DMS 273 treated with DMSO at 0.1 percent for 48 hours (cell line): ENCODE measurements around the gene MCRIP2.
"Not testable (repeated sequence)": the region's sequence is repeated elsewhere in the genome, so short reads cannot be mapped to it uniquely, and the experiment has no call there.

ENCODE experiments used
- DNase-seq: peaks from one replicate; lab custom pipeline; 2025; lab: John Stamatoyannopoulos, UW

The MCRIP2 gene, protein sequence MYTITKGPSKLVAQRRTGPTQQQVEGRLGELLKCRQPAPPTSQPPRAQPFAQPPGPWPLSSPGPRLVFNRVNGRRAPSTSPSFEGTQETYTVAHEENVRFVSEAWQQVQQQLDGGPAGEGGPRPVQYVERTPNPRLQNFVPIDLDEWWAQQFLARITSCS

DNA sequence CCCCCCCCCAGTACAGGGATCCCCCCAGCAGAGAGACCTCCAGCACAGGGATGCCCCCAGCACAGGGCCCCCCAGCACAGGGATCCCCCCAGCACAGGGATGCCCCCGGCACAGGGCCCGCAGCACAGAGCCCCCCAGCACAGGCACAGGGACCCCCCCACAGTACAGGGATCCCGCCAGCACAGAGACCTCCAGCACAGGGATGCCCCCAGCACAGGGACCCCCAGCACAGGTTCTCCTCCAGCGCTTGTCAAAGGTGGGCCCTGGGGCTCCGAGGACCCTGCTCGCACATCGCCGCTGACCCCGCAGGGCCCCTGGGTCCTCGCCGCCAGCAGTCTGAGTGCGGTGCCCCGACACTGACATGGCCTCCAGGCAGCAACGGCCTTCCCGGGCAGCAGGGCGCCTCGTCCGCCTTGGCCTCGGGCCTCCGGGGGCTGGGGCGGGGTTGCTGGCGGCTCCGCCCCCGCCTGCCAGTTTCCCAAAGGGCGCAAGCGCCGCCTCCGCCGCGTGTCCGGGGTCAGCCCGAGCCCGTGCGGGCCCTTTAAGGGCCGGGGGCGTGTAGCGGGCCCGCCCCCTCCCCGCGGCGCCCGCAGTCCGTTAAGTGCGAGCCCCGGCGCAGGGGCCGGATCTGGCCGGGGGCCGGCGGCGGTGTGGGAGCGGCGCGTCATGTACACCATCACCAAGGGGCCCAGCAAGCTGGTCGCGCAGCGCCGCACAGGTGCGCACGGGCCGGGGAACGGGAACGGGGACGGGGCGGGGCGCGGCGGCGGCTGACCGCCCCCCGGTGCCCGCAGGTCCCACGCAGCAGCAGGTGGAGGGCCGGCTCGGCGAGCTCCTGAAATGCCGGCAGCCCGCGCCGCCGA lies at the start of gene MCRIP2:
Gene MCRIP2, plus strand, starts transcription at position 503 of the 863 bp plus-strand sequence. Its CDS starts 164 bp downstream, at position 667.
- peak; percentile 39 for DNase-seq

DNA sequence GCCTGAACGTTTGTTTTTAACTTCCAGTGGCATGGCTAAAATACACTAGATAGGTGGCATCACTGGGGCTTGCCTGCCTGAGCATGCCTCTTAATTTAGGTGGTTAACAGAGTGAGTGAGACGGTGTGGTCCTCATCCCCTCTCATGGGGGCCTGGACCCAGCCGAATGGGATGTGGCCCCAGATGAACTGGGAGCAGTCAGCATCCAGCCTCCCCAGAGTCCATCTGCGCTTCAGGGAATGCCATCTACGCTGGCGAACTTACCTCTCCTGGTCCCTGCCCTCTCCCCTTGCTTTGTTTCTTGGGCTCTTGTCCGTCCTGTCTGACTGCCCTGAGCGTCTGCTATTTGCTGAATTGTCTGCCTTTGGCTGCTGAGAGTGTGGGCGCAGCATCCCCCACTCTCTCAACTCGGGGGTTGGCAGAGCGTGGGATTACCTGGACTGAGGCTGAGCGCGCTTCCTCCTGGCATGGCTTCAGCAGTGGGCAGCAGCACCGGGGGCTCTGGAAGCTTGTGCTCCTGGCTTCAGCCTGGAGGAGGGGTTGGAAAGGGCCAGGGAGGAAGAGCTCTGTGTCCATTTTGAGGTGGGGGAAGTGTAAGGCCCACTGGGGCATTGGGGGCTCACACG lies 49.6 kb upstream of the MCRIP2 start:
- no peak for DNase-seq

DNA sequence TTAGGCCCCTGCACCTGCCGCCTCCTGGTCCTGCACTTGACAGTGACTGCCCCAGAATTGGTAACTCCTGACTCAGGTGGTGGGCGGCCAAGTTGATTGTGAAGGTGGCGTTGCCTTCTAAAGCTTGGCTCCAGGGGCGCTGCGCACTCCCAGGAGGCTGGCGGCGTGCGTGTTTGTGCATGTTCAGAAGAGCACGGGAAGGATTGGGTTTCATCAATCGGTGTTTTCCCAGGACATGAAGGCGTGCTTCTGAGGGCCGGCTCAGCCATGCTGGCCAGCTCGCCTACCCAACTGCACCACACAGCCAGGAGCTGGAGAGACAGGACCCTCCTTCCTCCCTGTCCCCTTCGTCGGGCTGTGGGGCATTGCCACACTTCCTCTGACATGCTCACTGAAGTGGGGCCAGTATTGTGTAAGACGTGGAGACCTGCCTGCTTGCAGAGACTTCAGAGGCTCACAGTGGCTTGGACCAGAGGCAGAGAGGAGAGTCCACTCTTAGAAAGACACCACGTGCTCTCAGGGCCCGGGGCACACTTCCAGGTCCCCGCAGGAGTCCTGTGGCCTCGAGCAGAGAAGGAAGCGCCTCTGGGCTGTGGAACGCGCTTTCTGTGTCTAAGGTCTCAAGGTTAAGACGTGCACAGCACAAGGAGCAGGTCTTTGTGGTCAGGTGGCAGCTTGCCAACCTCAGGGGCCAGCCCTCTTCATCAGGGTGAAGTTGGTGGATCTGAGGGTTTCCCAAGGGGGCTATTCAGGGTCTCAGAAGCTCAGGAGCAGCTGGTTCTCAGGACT lies 48.9 kb upstream of the MCRIP2 start:
- peak; percentile 27 for DNase-seq

DNA sequence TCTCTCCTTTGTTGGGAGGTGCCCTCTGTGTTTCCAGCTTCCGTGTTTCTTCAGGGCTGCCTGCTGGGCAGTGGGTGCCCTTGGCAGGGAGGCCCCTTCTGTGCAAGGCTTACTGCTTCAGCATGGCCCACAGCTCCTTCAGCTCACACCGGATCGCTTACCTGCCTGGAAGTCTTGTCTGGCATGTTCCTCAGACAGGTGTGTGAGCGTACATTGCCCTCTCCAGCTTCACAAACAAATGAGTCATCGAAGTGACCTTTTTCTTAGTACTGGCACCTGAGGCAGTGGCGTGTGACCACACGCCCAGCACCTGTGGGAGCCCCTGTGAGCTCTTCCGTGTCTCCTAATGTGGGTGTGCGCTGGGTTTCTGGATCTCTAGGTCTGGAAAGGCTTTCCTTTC lies 48.2 kb upstream of the MCRIP2 start:
- no peak for DNase-seq

DNA sequence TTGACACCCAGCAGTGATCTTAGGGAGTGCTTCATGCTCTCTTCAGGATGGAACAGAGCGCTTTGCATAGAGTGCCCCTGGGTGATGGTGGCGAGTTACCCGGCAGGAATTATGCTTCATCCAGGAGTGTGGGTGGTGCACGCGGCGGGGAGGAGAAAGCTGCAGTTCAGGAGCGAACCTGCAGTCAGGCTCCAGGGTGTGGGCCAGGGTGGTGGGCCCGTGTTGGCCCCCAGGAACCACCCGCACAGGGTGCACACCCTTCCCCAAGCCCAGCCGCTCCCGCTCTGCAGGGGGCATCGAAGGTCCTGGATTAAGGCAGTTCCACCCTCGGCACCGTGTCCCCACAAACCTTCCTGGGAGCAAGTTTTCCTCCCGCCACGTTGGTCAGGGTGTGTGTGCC lies 47.8 kb upstream of the MCRIP2 start:
- no peak for DNase-seq

DNA sequence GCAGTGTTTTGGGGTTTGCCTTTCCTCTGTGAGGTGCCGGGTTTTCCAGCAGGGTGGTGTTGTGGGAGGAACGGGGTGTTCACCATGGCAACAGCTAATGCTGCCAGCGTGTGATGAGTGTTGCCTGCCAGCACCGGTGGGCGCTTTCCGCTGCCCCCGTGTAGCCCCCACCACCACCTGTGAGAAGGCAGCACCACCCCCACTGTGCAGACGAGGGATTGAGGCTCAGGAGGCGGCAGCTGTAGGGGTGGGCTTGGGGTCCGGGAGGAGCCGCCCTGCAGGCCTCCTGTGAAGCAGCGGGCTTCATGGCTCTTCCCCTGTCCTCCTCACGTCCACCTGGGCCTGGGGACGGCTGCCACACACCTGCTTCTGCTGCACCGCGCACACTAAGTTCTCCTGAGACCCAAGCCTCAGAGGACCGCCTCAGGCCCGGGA lies 46.5 kb upstream of the MCRIP2 start:
- DNase-seq: no peak

DNA sequence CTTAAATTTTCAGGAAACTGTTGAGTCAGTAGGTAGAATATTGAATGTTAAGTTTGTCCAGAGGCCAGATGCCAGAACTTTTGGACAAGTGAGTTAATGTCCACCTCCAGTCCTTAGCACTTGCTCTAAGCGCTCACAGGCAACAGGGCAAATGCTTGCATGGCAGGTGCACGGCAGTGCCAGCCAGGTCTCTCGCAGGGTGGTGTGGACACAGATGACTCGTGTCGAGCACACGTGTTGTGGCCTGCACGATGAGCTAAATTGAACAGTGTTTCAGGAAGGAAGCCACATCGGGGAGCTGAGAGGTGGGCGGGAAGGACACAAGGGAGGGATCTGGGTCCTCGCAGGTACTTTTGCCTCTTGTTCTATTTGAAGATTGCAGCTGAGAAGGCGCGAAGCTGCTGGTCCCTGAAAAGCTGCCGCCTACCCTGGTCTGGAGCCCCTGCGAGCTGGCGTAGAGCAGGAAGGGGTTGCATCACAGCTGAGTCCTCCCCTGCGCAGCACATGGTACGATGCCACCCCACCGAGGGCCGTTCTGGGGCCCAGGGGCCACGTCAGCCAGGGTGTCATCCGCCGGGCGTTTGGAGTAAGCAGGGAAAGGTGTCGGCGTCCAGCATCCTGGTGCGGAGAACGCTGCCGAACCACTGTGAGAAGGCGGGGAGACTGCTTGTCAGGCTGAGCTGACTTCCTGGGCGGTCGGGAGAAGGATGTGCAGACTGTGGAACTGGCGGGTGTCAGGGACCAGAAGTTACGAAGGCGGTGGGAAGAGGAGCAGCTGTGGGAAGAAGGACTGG lies 45.5 kb upstream of the MCRIP2 start:
- no peak for DNase-seq

DNA sequence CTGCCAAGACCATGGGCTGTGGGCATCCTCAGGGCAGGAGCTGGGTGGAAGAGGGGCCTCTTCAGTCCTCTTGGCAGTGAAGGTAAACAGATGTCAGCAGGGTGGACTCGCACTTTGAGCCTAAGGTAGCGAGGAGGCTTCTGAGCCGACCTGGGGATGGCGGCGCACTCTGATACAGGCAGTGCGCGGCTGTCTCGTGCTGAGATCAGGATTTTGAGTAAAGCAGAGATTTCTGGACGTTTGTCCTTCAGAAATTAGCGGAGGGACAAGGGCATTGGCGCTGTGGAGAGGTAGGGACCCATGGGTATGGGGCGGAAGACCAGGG lies 44.9 kb upstream of the MCRIP2 start:
- no peak for DNase-seq

DNA sequence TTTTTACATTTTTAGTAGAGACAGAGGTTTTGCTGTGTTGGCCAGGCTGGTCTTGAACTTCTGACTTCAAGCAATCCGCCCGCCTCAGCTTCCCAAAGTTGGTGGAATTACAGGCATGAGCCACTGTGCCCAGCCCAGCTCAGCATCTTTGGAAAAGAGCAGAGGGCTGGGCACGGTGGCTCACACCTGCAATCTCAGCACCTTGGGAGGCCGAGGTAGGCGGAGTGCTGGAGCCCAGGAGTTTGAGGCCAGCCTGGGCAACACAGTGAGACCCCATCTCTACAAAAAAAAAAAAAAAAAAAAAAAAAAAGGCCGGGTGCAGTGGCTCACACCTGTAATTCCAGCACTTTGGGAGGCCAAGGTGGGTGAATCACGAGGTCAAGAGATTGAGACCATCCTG lies 44.0 kb upstream of the MCRIP2 start:
- DNase-seq: not testable (repeated sequence)

DNA sequence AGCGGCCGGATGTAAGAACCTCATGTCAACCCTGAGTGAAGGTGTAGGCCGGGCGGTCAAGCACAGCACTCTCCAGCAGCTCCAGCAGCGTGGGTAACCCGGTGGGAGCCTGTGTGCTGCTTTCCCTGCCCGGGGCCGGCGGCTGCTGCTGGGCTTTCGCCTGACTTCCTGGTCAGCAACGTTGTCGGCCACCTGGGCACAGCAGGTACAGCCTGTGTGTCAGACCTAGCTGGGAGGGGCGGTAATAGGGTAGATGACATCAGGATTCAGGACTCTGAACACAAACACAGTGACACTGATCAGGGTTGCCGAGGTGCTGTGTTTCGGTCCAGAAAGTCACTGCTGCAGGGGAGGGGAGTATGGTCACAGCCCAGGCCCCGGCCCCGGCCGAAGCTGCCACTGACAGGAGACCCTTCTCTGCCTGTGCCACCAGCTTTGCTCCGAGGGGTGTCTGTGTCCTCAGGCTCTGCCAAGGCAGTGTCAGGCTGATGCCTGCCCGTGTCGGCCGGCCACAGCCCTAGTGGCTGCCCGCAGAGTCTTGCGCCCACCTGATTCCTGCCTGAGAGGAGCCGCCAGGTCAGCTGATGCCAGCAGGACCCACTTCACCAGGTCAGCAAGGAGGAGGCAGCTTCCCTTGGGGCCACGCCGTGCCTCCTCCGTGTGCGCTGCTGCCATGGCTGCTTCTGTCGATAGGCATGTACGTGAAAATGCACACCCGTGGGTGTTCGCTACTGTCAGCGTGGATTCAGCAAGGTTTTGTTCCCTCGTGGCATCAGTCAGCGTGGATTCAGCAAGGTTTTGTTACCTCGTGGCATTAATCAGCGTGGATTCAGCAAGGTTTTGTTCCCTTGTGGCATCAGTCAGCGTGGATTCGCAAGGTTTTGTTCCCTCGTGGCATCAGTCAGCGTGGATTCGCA lies 42.5 kb upstream of the MCRIP2 start:
- no peak for DNase-seq

DNA sequence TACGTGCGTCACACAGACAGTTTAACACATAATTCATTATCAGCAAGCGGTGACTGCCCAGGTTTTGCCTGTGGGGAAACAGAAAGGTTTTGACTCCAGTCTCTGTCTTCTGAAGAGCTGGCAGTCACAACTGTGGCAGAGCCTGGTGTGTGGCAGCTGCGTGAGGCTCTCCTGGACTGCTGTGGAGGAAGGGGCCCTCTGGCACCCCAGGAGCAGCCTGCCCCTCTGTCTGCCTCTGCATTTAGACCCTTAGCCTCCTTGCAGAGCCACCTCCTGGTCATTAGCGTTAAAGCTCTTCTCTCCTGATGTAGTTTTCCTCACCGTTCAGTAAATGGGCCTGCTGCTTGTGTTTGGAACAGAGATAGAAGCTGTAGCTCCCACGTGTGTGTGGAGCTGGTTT lies 40.8 kb upstream of the MCRIP2 start:
- DNase-seq: no peak

DNA sequence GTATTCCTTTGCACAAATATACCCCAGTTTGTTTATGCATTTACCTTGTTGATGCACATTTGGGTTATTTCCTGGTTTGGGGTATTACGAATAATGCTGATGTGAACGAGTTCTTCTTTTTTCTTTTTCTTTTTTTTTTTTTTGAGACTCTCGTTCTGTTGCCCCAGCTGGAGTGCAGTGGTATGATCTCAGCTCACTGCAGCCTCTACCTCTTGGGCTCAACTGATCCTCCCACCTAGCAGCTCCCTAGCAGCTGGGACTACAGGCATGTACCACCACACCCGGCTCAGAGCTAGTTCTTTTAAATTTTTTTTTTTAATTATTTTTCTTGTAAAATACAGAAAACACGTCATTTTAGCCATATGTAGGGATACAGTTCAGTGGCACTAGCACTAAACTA lies 37.7 kb upstream of the MCRIP2 start:
- no peak for DNase-seq

DNA sequence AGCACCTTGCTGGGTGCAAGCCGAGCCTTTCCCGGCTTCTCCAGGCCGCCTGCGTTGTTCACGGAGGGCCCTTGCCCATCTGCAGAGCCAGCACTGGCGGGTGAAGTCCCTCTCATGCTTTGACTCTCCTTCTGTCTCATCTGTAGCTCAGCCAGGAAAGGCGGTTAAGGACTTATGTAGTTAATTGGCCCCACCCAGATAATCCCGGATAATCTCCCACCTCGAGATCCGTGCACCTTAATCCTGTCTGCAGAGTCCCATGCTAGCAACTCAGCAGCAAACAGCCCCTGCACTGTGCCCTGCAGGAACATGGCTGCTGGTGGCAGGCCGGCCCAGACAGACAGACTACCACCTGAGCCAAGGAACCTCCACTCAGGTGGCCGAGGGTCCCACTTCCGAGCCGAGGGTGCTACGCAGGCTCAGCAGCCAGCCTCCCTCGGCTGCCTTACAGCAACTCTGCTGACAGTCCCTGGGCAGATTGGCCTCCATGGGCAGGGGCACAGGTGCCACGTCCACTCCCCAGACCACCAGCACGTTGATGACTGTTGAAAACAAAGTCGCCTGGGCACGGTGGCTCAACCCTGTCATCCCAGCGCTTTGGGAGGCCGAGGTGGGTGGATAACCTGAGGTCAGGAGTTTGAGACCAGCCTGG lies 34.8 kb upstream of the MCRIP2 start:
- DNase-seq: no peak

DNA sequence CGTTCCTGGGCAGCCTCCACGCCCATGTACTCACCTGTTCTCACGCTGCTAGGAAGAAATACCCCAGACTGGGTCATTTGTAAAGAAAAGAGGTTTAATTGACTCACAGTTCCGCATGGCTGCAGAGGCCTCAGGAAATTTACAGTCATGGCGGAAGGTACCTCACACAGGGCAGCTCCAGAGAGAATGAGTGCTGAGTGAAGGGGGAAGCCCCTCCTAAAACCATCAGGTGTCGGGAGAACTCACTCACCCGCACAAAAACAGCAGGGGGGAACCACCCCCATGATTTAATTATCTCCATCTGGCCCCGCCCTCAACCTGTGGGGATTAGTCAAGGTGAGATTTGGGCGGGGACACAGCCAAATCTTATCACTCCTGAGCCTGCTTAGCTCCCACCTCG lies 33.6 kb upstream of the MCRIP2 start:
- no peak for DNase-seq

DNA sequence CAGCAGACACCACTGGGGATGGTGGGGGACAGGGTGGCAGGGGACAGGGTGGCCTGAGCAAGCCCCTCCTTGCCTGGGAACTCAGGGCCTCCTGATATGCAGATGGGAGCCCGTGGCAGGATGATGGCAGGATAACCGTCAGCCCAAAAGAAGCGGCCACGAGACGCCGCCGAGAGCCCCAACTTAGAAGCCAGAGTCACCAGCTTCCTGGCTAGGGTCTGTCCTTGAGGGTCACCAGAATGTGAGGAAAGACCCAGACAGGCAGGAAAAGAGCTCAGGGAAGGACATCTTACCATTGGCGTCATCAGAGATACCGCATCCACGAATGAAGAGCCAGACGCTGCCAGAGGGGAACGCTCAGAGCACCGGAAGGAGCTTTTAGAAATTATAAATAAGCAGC lies 32.3 kb upstream of the MCRIP2 start:
- DNase-seq: no peak

DNA sequence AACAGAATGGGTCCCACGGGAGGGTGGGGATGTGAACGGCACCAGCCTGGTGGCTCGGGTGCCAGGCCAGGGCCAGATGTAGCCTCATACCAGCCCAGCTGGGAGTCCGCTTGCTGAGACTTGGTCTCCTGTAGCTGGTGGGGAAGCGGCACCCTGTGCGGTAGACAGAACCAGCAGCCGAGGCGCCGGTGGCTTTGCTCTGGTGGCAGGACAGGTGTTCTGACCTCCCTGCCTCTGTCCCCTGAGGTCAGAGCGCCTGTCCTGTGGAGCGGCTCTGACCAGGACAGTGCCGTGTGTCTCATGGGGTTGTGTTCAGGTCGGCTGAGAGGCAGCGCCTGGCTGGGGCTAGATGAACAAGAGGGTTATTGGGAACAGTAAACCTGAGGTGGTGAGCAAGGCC lies 31.6 kb upstream of the MCRIP2 start:
- DNase-seq: no peak

DNA sequence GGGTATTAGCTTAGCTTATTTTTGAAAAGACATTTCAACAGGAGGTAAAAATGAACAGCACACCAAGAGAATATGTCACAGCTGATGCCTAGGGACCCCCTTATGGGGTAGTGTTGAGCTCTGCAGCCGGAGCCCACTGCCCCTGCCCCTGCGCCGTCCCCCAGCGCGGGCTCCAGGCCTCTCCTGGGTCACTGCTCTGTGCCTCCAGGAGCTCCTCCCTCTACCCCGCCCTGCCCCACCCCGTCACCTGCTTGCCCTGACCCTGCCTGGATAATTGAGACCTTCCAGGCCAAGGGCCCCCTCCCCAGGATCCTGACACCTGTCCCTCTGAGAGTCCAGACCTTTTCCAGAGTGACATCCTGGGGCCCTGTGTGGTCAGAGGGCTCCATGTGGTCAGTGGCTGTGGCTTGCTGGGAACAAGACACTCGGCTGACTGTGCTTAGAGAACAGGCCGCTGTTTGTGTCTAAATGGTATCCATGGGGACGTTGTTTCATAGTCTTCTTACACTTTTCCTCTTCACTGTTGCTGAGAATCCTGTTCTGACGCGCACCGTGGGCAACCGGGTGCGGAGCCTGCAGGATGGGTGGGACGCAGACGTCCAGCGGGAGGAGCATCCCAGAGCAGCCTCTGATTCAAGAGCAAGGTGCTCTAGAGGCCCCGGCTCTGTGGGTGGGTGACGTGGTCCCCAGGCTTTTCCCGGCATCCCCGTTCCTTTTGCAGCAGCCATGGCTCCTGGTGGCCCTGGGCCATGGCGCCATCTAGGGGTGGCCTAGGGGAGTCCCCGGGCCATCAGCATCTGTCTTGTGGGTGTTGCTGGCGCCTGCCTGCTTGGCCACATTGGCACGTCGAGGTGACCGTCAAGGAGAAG lies 30.9 kb upstream of the MCRIP2 start:
- DNase-seq: no peak

DNA sequence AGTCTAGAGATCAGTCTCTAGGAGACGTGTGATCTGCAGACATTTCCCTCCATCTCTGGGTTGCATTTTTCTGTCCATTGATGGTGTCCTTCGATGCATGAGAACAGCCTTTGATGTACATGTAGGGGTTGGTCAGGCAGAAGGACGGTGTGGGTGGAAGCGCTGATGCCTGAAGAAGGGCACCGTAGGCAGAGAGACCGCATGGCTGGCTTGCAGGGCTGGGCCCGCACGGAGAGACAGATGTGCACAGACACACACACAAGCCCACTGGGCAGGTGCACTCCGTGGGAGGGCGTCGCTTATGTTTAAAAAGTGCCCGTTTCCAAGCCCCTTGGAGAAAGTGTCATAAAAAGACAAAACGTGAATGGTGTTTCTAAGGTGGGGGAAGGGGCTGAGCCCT lies 26.5 kb upstream of the MCRIP2 start:
- no peak for DNase-seq
